ENCODE results near the gene RIMS1.

DNA sequence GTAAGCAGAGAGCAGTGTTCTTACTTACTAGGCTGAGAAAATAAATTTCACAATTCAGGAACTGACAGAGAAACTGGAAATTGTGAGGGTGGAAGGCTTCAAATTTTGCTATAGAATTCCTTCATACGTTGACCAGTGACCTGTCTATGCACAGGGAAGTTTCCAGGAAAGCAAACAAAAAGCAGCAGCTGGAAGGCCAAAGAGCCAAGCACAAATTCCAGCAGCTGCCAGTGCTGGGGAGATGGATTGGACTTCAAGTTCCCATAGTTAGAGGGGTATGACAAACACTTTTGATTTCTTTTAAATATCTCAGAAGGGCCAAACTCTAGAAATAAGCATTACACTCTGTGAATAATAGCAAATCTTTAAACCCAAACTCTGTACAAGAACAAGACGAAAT, 436.4 kb downstream of the RIMS1 start:
- TF ChIP-seq, protein P1, sequence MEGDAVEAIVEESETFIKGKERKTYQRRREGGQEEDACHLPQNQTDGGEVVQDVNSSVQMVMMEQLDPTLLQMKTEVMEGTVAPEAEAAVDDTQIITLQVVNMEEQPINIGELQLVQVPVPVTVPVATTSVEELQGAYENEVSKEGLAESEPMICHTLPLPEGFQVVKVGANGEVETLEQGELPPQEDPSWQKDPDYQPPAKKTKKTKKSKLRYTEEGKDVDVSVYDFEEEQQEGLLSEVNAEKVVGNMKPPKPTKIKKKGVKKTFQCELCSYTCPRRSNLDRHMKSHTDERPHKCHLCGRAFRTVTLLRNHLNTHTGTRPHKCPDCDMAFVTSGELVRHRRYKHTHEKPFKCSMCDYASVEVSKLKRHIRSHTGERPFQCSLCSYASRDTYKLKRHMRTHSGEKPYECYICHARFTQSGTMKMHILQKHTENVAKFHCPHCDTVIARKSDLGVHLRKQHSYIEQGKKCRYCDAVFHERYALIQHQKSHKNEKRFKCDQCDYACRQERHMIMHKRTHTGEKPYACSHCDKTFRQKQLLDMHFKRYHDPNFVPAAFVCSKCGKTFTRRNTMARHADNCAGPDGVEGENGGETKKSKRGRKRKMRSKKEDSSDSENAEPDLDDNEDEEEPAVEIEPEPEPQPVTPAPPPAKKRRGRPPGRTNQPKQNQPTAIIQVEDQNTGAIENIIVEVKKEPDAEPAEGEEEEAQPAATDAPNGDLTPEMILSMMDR (IDR thresholded peaks at IDR 0.05) = no peak
- no peak for TF ChIP-seq POLR2A (IDR thresholded peaks at IDR 0.05)

Data from esophagus squamous epithelium (tissue), 4 donors.